Endothelial cell of umbilical vein (primary cell): Measurements from ENCODE around the gene MESD. TPM values are rescaled to one million over a fixed set of nuclear protein-coding genes. Genes with fewer than 3 reads are reported as not detected.

Experiments
- BruUV-seq: library from RNA; stranded (reverse); fragments of 400-500 nt; replicated peaks from 2 replicates; lab custom pipeline; 2021; lab: Mats Ljungman, UMichigan
- CTCF ChIA-PET: fragments of 300-600, 350-600 bp; sonication (Branson Sonifier 250); formaldehyde crosslinking; loops from one replicate; lab custom pipeline; 2021; ENCODE audit warnings: antibody characterized with exemption, inconsistent platforms; lab: Charles Lee
- POLR2A ChIA-PET: fragments of 300-600, 350-600 bp; sonication (Branson Sonifier 250); formaldehyde crosslinking; loops from one replicate; lab custom pipeline; 2021; ENCODE audit warnings: antibody characterized with exemption, inconsistent platforms; lab: Charles Lee
- DNase-seq: peaks from one replicate; pipeline ENCODE4 v3.0.0-alpha.2; 2011; ENCODE audit warnings: low read depth, low spot score
- FAIRE-seq: peaks from 2 replicates; lab custom pipeline; 2011; peaks lifted over from hg19 to GRCh38; lab: Jason Lieb, UNC
- H2AFZ ChIP-seq: 2 replicates; pipeline ENCODE4 v1.6.0; 2012; ENCODE audit warnings: low read depth, low read length, control low read depth, inconsistent platforms
- H3K27ac ChIP-seq: 2 replicates; pipeline ENCODE4 v1.5.1; 2011; ENCODE audit warnings: low read depth, mild to moderate bottlenecking, control low read depth, low read length, moderate library complexity; ENCODE audit not compliant: insufficient read depth
- H3K27me3 ChIP-seq, 2 experiments: 2 replicates each; pipeline versions ENCODE4 v1.6.0 to v1.6.1; 2011; ENCODE audit warnings: low read length in 2 of 2, mixed read lengths in 1 of 2; ENCODE audit not compliant: control insufficient read depth in 2 of 2, insufficient read depth in 2 of 2
- H3K36me3 ChIP-seq, 2 experiments: 2 replicates in 1 of 2; 3 replicates in 1 of 2; pipeline ENCODE4 v1.5.1; 2011; ENCODE audit warnings: low read length in 2 of 2, mild to moderate bottlenecking in 1 of 2, moderate library complexity in 1 of 2; ENCODE audit not compliant: control insufficient read depth in 2 of 2, insufficient read depth in 2 of 2; ENCODE audit errors: extremely low read depth in 1 of 2
- H3K4me1 ChIP-seq: 3 replicates; pipeline ENCODE4 v1.5.1; 2011; ENCODE audit warnings: mild to moderate bottlenecking, low read length; ENCODE audit not compliant: control insufficient read depth, insufficient read depth; ENCODE audit errors: extremely low read depth
- H3K4me2 ChIP-seq: 2 replicates; pipeline ENCODE4 v1.6.1; 2011; ENCODE audit warnings: low read length, control low read depth, mixed read lengths; ENCODE audit not compliant: insufficient read depth
- H3K4me3 ChIP-seq, 3 experiments: fragments of 200-600 bp in 1 of 3; sonication (generic), shearing (Covaris generic) in 1 of 3; replicated peaks in 1 of 3; 2 replicates each; pipeline ENCODE4 v1.5.1; 2011 to 2016; ENCODE audit warnings: control low read depth in 3 of 3, low read length in 3 of 3, mild to moderate bottlenecking in 2 of 3, inconsistent platforms in 1 of 3, low read depth in 1 of 3, moderate library complexity in 1 of 3; ENCODE audit not compliant: insufficient read depth in 1 of 3
- H3K79me2 ChIP-seq: 2 replicates; pipeline ENCODE4 v1.6.0; 2012; ENCODE audit warnings: low read length, inconsistent platforms; ENCODE audit not compliant: control insufficient read depth, insufficient read depth
- H3K9ac ChIP-seq: replicated peaks from 2 replicates; pipeline ENCODE3; 2011; ENCODE audit warnings: low read length, control low read depth; ENCODE audit not compliant: insufficient read depth; ENCODE audit errors: extremely low read depth
- H3K9me1 ChIP-seq: replicated peaks from 3 replicates; pipeline ENCODE4 v1.6.0; 2011; ENCODE audit warnings: mild to moderate bottlenecking, low read length; ENCODE audit not compliant: control insufficient read depth, insufficient read depth; ENCODE audit errors: extremely low read depth
- H3K9me3 ChIP-seq: replicated peaks from 2 replicates; pipeline ENCODE4 v1.5.1; 2012; ENCODE audit warnings: low read length, inconsistent platforms; ENCODE audit not compliant: control insufficient read depth, insufficient read depth
- H4K20me1 ChIP-seq: replicated peaks from 2 replicates; pipeline ENCODE3; 2011; ENCODE audit warnings: mild to moderate bottlenecking, low read length; ENCODE audit not compliant: control insufficient read depth, insufficient read depth; ENCODE audit errors: extremely low read depth
- EZH2 ChIP-seq: IDR thresholded peaks from 2 replicates; pipeline ENCODE4 v1.6.1; 2012; ENCODE audit warnings: borderline replicate concordance, low read depth, mild to moderate bottlenecking, moderate library complexity, low read length, inconsistent platforms; ENCODE audit not compliant: severe bottlenecking
- JUN ChIP-seq: IDR thresholded peaks from 2 replicates; pipeline ENCODE4 v1.6.1; 2011; ENCODE audit warnings: borderline replicate concordance, low read depth; ENCODE audit not compliant: insufficient read length, insufficient read depth
- MYC ChIP-seq: IDR thresholded peaks from one replicate; pipeline ENCODE4 v1.6.1; 2011; ENCODE audit warnings: mild to moderate bottlenecking, low read depth, low read length
- POLR2AphosphoS5 ChIP-seq: IDR thresholded peaks from 2 replicates; pipeline ENCODE4 v1.6.1; 2012; ENCODE audit warnings: low read depth, mild to moderate bottlenecking, control low read depth, low read length, moderate library complexity; ENCODE audit not compliant: insufficient read depth
- dilution Hi-C: fragments of 300-500 bp; cut with MboI; formaldehyde crosslinking; loops from one replicate; pipeline ENCODE4 v1.15.0; 2019; ENCODE audit warnings: low sequenced_read_pairs; ENCODE audit not compliant: extremely low pct_ligation_motif_present
- intact Hi-C: fragments of 100-400 bp; cut with micrococcal nuclease; formaldehyde crosslinking; loops from one replicate; pipeline ENCODE4 v1.10.0; 2022
- polyA plus RNA-seq, 4 experiments: library from polyadenylated mRNA; depleted of rRNA in 3 of 4; stranded (reverse) in 3 of 4; unstranded in 1 of 4; fragments of >200 nt; gene quantifications; 2 replicates each; pipeline versions ENCODE4 v1.2.1 to v1.2.3, GENCODE V29; 2011 to 2012; ENCODE audit warnings: missing spikeins in 1 of 4
- total RNA-seq: library from RNA; stranded (reverse); gene quantifications from 2 replicates; pipeline ENCODE4 v1.2.3, GENCODE V29; 2021

MESD gene
- total and polyA plus RNA-seq, 2 donors (not counting 3 experiments of a cell fraction or from before 2014, with no cell fraction given) = 12.8 to 30.5 TPM

DNA sequence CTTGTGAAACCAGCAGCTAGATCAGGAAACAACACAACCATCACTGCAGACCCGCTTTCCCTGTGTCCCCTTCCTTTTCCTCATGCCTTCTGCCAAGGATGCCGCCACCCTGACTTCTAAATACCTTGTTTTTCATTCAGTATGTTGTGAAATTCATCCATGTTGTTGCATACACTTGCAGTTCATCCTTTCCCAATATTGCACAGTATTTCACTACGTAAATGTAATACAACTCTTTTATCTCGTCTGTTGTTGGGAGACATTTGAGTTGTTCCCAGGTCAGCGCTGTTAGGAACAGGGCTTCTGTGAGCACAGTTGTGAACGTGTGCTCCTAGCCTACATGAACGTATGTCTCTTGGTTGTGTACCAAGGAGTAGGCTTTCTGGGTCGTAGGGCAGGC is 35.3 kb upstream of the MESD start:
- H3K27me3 ChIP-seq = no peaks in the 10 kb centered on the region
- H3K36me3 ChIP-seq = no peaks in the 10 kb centered on the region
- no peak overlapping the region for H3K4me3 ChIP-seq
- no TSS peak for BruUV-seq
- DNase-seq (no peak), FAIRE-seq (no peak)
- ChIA-PET POLR2A (no interaction called here), CTCF (interaction anchor here (1.7 to 2.7 kb wide), 2 partner anchors 82 to 83 kb away, joined by 6 to 11 read pairs; no protein-coding TSS in a partner anchor)
- H3K4me2 ChIP-seq = no peak overlapping the region
- intact Hi-C loops = no loop called here
- dilution Hi-C loops = no loop called here
- H3K9me1 ChIP-seq = no peaks in the 10 kb centered on the region
- H3K9ac ChIP-seq = no peak overlapping the region
- no peaks in the 10 kb centered on the region for H3K79me2 ChIP-seq
- H3K4me1 ChIP-seq = peaks cover 36% of the 10 kb centered on the region
- no peaks in the 10 kb centered on the region for H3K9me3 ChIP-seq
- H4K20me1 ChIP-seq = no peaks in the 10 kb centered on the region
- no peak overlapping the region for H2AFZ ChIP-seq
- H3K27ac ChIP-seq = peak overlapping the region; percentile 97
- TF ChIP-seq MYC (no peak), EZH2 (no peak)

- BruUV-seq = no TSS peak
- Histone ChIP-seq H3K4me1 (peaks cover 30% of the 10 kb centered on the region), H3K4me2 (peak overlapping the region; percentile 68), H2AFZ (peak overlapping the region; percentile 38), H3K27ac (peak overlapping the region; percentile 97), H3K9me1 (no peaks in the 10 kb centered on the region), H3K9me3 (no peaks in the 10 kb centered on the region), H3K79me2 (no peaks in the 10 kb centered on the region), H3K27me3 (no peaks in the 10 kb centered on the region), H3K9ac (peak overlapping the region; percentile 67), H4K20me1 (no peaks in the 10 kb centered on the region), H3K36me3 (no peaks in the 10 kb centered on the region), H3K4me3 (no peak overlapping the region)
- ChIA-PET POLR2A (interaction anchor here (0.8 to 1.0 kb wide), 3 partner anchors 22 to 46 kb away, joined by 3 to 5 read pairs (median 5); partner anchors contain the start of gene TLNRD1), CTCF (interaction anchor here (1.0 to 2.7 kb wide), 5 partner anchors 23 to 242 kb away, joined by 5 to 11 read pairs (median 7); partner anchors contain the start of gene TLNRD1)
- intact Hi-C loops = no loop called here
- TF ChIP-seq POLR2AphosphoS5 (peak; percentile 31), JUN (no peak)
- dilution Hi-C loops = no loop called here
- FAIRE-seq (no peak), DNase-seq (peak; percentile 32)
Observed at GRCh38 chr15:81024265-81024872, 34.8 kb upstream of the MESD start.
